ENCODE results near the gene GBX2.

DNA sequence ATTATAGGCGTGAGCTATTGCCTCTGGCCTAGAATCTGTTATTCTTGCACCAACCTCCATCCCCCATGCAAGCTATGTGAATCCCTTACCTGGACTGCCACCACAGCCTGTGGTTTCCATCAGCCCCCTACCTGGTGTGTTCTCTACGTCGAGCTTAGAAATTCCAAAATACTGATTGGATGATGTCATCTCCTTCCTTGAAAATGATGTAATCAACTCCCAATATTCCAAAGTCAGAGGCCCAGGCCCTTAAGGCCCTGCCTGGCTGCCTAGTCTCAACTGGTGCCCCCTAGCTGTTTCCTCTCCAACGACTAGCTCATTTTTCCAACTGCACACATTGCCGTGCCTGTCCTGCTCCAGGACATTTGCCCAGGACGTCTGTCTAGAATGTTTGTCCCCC lies 41.3 kb upstream of the GBX2 start:
- TF ChIP-seq, protein P1, sequence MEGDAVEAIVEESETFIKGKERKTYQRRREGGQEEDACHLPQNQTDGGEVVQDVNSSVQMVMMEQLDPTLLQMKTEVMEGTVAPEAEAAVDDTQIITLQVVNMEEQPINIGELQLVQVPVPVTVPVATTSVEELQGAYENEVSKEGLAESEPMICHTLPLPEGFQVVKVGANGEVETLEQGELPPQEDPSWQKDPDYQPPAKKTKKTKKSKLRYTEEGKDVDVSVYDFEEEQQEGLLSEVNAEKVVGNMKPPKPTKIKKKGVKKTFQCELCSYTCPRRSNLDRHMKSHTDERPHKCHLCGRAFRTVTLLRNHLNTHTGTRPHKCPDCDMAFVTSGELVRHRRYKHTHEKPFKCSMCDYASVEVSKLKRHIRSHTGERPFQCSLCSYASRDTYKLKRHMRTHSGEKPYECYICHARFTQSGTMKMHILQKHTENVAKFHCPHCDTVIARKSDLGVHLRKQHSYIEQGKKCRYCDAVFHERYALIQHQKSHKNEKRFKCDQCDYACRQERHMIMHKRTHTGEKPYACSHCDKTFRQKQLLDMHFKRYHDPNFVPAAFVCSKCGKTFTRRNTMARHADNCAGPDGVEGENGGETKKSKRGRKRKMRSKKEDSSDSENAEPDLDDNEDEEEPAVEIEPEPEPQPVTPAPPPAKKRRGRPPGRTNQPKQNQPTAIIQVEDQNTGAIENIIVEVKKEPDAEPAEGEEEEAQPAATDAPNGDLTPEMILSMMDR (IDR thresholded peaks at IDR 0.05), result no peak
- TF ChIP-seq POLR2A (IDR thresholded peaks at IDR 0.05), result no peak

All from esophagus squamous epithelium (tissue), 4 donors.